H9 (cell line): Measurements from ENCODE around the gene PLCB1. TPM values are rescaled to one million over a fixed set of nuclear protein-coding genes. Genes with fewer than 3 reads are reported as not detected.

Experiments
- DNase-seq: peaks from one replicate; pipeline ENCODE4 v3.0.0-alpha.2; 2017
- H2AFZ ChIP-seq: one replicate; pipeline ENCODE4 v1.6.1; 2013; ENCODE audit warnings: mild to moderate bottlenecking, low read length, control low read depth, moderate library complexity
- H2AK5ac ChIP-seq: 2 replicates; pipeline ENCODE4 v1.6.1; 2013; ENCODE audit warnings: low read length, control low read depth, mixed read lengths; ENCODE audit not compliant: insufficient read length
- H2BK120ac ChIP-seq: one replicate; pipeline ENCODE4 v1.6.1; 2013; ENCODE audit warnings: low read depth, mild to moderate bottlenecking, low read length, control low read depth, inconsistent platforms; ENCODE audit not compliant: poor library complexity, severe bottlenecking
- H2BK12ac ChIP-seq: 2 replicates; pipeline ENCODE4 v1.6.1; 2013; ENCODE audit warnings: low read length, control low read depth, mixed read lengths, low read depth; ENCODE audit not compliant: insufficient read length
- H2BK15ac ChIP-seq: 2 replicates; pipeline ENCODE4 v1.6.1; 2013; ENCODE audit warnings: low read depth, low read length, control low read depth
- H2BK20ac ChIP-seq: one replicate; pipeline ENCODE4 v1.6.1; 2013; ENCODE audit warnings: low read depth, mild to moderate bottlenecking, low read length, control low read depth, inconsistent platforms; ENCODE audit not compliant: poor library complexity, severe bottlenecking
- H2BK5ac ChIP-seq: 2 replicates; pipeline ENCODE4 v1.6.1; 2013; ENCODE audit warnings: low read length, control low read depth, mixed read lengths; ENCODE audit not compliant: insufficient read length
- H3K14ac ChIP-seq: 2 replicates; pipeline ENCODE4 v1.6.1; 2013; ENCODE audit warnings: low read length, control low read depth; ENCODE audit not compliant: insufficient read depth
- H3K18ac ChIP-seq: 2 replicates; pipeline ENCODE4 v1.6.1; 2013; ENCODE audit warnings: low read depth, mild to moderate bottlenecking, mixed read lengths, low read length, control low read depth; ENCODE audit not compliant: insufficient read length
- H3K23ac ChIP-seq: 2 replicates; pipeline ENCODE4 v1.6.1; 2013; ENCODE audit warnings: low read length, control low read depth, mixed read lengths, low read depth; ENCODE audit not compliant: insufficient read length
- H3K23me2 ChIP-seq: 2 replicates; pipeline ENCODE4 v1.6.1; 2013; ENCODE audit warnings: low read depth, mild to moderate bottlenecking, mixed read lengths, low read length, control low read depth; ENCODE audit not compliant: insufficient read length, poor library complexity, severe bottlenecking
- H3K27ac ChIP-seq: 2 replicates; pipeline ENCODE4 v1.5.1; 2013; ENCODE audit warnings: low read length, control low read depth, mixed read lengths, low read depth; ENCODE audit not compliant: insufficient read length
- H3K27me3 ChIP-seq: 2 replicates; pipeline ENCODE4 v1.6.1; 2013; ENCODE audit warnings: low read length, control low read depth, inconsistent platforms; ENCODE audit not compliant: insufficient read depth
- H3K4ac ChIP-seq: 2 replicates; pipeline ENCODE4 v1.6.1; 2013; ENCODE audit warnings: low read depth, mild to moderate bottlenecking, control low read depth, inconsistent platforms, low read length, moderate library complexity
- H3K4me1 ChIP-seq: 2 replicates; pipeline ENCODE4 v1.6.1; 2013; ENCODE audit warnings: low read length, control low read depth, inconsistent platforms; ENCODE audit not compliant: insufficient read depth
- H3K4me2 ChIP-seq: 2 replicates; pipeline ENCODE4 v1.6.1; 2013; ENCODE audit warnings: low read length, control low read depth, mixed read lengths; ENCODE audit not compliant: insufficient read length, insufficient read depth
- H3K56ac ChIP-seq: 2 replicates; pipeline ENCODE4 v1.6.1; 2013; ENCODE audit warnings: low read depth, mild to moderate bottlenecking, mixed read lengths, low read length, control low read depth; ENCODE audit not compliant: insufficient read length
- H3K79me1 ChIP-seq: 2 replicates; pipeline ENCODE4 v1.6.1; 2013; ENCODE audit warnings: low read depth, mild to moderate bottlenecking, moderate library complexity, low read length, control low read depth, inconsistent platforms; ENCODE audit not compliant: insufficient read depth, poor library complexity, severe bottlenecking
- H3K79me2 ChIP-seq: 2 replicates; pipeline ENCODE4 v1.6.1; 2013; ENCODE audit warnings: low read length, control low read depth, inconsistent platforms; ENCODE audit not compliant: insufficient read depth
- H3K9ac ChIP-seq: 2 replicates; pipeline ENCODE4 v1.6.1; 2013; ENCODE audit warnings: low read length, control low read depth, mixed read lengths; ENCODE audit not compliant: insufficient read length; ENCODE audit errors: extremely low read depth
- H3K9me3 ChIP-seq: one replicate; pipeline ENCODE4 v1.6.1; 2013; ENCODE audit warnings: low read depth, low read length, inconsistent platforms; ENCODE audit not compliant: control insufficient read depth
- H3T11ph ChIP-seq: one replicate; pipeline ENCODE4 v1.6.1; 2013; ENCODE audit warnings: mild to moderate bottlenecking, low read length, control low read depth, inconsistent platforms
- H4K20me1 ChIP-seq: one replicate; pipeline ENCODE4 v1.6.1; 2013; ENCODE audit not compliant: control insufficient read depth, insufficient read length, insufficient read depth
- H4K5ac ChIP-seq: 2 replicates; pipeline ENCODE4 v1.6.1; 2013; ENCODE audit warnings: low read depth, mild to moderate bottlenecking, mixed read lengths, low read length, control low read depth; ENCODE audit not compliant: insufficient read length
- H4K8ac ChIP-seq: replicated peaks from 2 replicates; pipeline ENCODE4 v1.6.1; 2013; ENCODE audit warnings: low read length, control low read depth, mixed read lengths, low read depth; ENCODE audit not compliant: insufficient read length
- H4K91ac ChIP-seq: 2 replicates; pipeline ENCODE4 v1.6.1; 2013; ENCODE audit warnings: low read depth, mild to moderate bottlenecking, moderate library complexity, mixed read lengths, low read length, control low read depth; ENCODE audit not compliant: insufficient read length
- H3K27ac Mint-ChIP-seq, 3 experiments: 2 replicates in 2 of 3; 3 replicates in 1 of 3; pipeline ENCODE4 v1.8.0; 2020 to 2021; ENCODE audit warnings: mixed read lengths in 3 of 3, mild to moderate bottlenecking in 1 of 3, moderate library complexity in 1 of 3
- H3K27me3 Mint-ChIP-seq: 2 replicates; pipeline ENCODE4 v1.8.0; 2021; ENCODE audit warnings: low read depth, mild to moderate bottlenecking, moderate library complexity, mixed read lengths
- H3K36me3 Mint-ChIP-seq, 3 experiments: 2 replicates in 2 of 3; 3 replicates in 1 of 3; pipeline ENCODE4 v1.8.0; 2020 to 2021; ENCODE audit warnings: low read depth in 3 of 3, mixed read lengths in 3 of 3; ENCODE audit not compliant: insufficient read depth in 1 of 3
- H3K4me1 Mint-ChIP-seq, 2 experiments: 2 replicates each; pipeline ENCODE4 v1.8.0; 2020; ENCODE audit warnings: mixed read lengths in 2 of 2
- H3K4me3 Mint-ChIP-seq, 2 experiments: 2 replicates in 1 of 2; 3 replicates in 1 of 2; pipeline ENCODE4 v1.8.0; 2020 to 2021; ENCODE audit warnings: mild to moderate bottlenecking in 2 of 2, mixed read lengths in 2 of 2, moderate library complexity in 1 of 2
- H3K9me3 Mint-ChIP-seq, 2 experiments: 2 replicates in 1 of 2; 3 replicates in 1 of 2; pipeline ENCODE4 v1.8.0; 2020; ENCODE audit warnings: mild to moderate bottlenecking in 2 of 2, mixed read lengths in 2 of 2, moderate library complexity in 1 of 2
- CTCF ChIP-seq: fragments of 200-600 bp; sonication (generic); conservative IDR thresholded peaks from 3 replicates; pipeline ENCODE4 v1.8.0; 2021; ENCODE audit warnings: antibody characterized with exemption, mild to moderate bottlenecking
- WGBS: extraction: QIAGEN DNeasy Blood & Tissue Kit; methylation state at CpG from one replicate; pipeline ENCODE4 v1.1.7; 2013; ENCODE audit warnings: missing lambda C conversion rate, low lambda C conversion rate, mixed read lengths; ENCODE audit not compliant: insufficient read length; ENCODE audit errors: extremely low coverage; 5-methylcytosine and 5-hydroxymethylcytosine counted together
- total RNA-seq: library from RNA; stranded (reverse); gene quantifications from 2 replicates; pipeline ENCODE4 v1.2.1, GENCODE V29; 2021

The PLCB1 gene
- total RNA-seq, 1 experiment from 2014 or later, result 11.5 TPM

- no peaks in the 10 kb centered on the region for H3K79me1 ChIP-seq
- H4K91ac ChIP-seq, result no peak overlapping the region
- H4K8ac ChIP-seq, result no peak overlapping the region
- H3K36me3 Mint-ChIP-seq, result no peaks in the 10 kb centered on the region
- no peak overlapping the region for H3K56ac ChIP-seq
- no peak overlapping the region for H2BK12ac ChIP-seq
- no peaks in the 10 kb centered on the region for H3K27me3 Mint-ChIP-seq
- no peaks in the 10 kb centered on the region for H3K4me1 ChIP-seq
- H3K27ac ChIP-seq, result no peak overlapping the region
- no peaks in the 10 kb centered on the region for H3K9me3 ChIP-seq
- H4K20me1 ChIP-seq, result no peaks in the 10 kb centered on the region
- no peaks in the 10 kb centered on the region for H3K79me2 ChIP-seq
- H3K14ac ChIP-seq, result no peak overlapping the region
- no peaks in the 10 kb centered on the region for H3K23me2 ChIP-seq
- H3K4me2 ChIP-seq, result no peak overlapping the region
- H3T11ph ChIP-seq, result no peak overlapping the region
- no peak overlapping the region for H3K9ac ChIP-seq
- H2AK5ac ChIP-seq, result no peak overlapping the region
- H3K4me1 Mint-ChIP-seq, result peaks cover 2% of the 10 kb centered on the region in 2 experiments
- no peak overlapping the region for H2AFZ ChIP-seq
- no peak overlapping the region for H3K4me3 Mint-ChIP-seq
- no peak overlapping the region for H2BK15ac ChIP-seq
- H3K9me3 Mint-ChIP-seq, result no peaks in the 10 kb centered on the region
- no peak overlapping the region for H3K23ac ChIP-seq
- WGBS, result no CpG with 5 or more reads among the region's 5 CpGs
- no peaks in the 10 kb centered on the region for H3K27me3 ChIP-seq
- H3K4ac ChIP-seq, result no peak overlapping the region
- no peak for DNase-seq
- no peak overlapping the region for H2BK5ac ChIP-seq
- no peak overlapping the region for H3K18ac ChIP-seq
- no peak overlapping the region for H2BK20ac ChIP-seq
- no peak overlapping the region for H3K27ac Mint-ChIP-seq
- H4K5ac ChIP-seq, result no peak overlapping the region
- no peak overlapping the region for H2BK120ac ChIP-seq
- TF ChIP-seq CTCF, result no peak
Observed at GRCh38 chr20:8151372-8151771, 19.3 kb downstream of the PLCB1 start.
